IPS-20b (cell line): Measurements from ENCODE around the gene PKHD1.
"Not testable (repeated sequence)": the region's sequence is repeated elsewhere in the genome, so short reads cannot be mapped to it uniquely, and the experiment has no call there.

Experiments
- H3K27ac ChIP-seq: one replicate; pipeline ENCODE4 v1.5.1; 2013; ENCODE audit warnings: low read length
- H3K27me3 ChIP-seq: 2 replicates; pipeline ENCODE4 v1.6.1; 2013; ENCODE audit warnings: mild to moderate bottlenecking, low read length, inconsistent platforms; ENCODE audit not compliant: insufficient read depth
- H3K36me3 ChIP-seq: 2 replicates; pipeline ENCODE4 v1.6.1; 2013; ENCODE audit warnings: low read depth, mild to moderate bottlenecking, inconsistent platforms, low read length, moderate library complexity; ENCODE audit not compliant: insufficient read depth
- H3K4me1 ChIP-seq: 2 replicates; pipeline ENCODE4 v1.6.1; 2013; ENCODE audit warnings: mild to moderate bottlenecking, control low read depth, inconsistent platforms, low read length, moderate library complexity; ENCODE audit not compliant: insufficient read depth
- H3K4me3 ChIP-seq: 2 replicates; pipeline ENCODE4 v1.5.1; 2013; ENCODE audit warnings: mild to moderate bottlenecking, low read length, inconsistent platforms
- H3K9ac ChIP-seq: 2 replicates; pipeline ENCODE4 v1.6.1; 2013; ENCODE audit warnings: low read depth, mild to moderate bottlenecking, inconsistent platforms, low read length, moderate library complexity
- H3K9me3 ChIP-seq: 2 replicates; pipeline ENCODE4 v1.6.1; 2013; ENCODE audit warnings: mild to moderate bottlenecking, low read depth, low read length, inconsistent platforms; ENCODE audit not compliant: insufficient read depth

PKHD1 gene

GRCh38 chr6:51866867-51867266 is 220.5 kb downstream of the PKHD1 start:
- no peaks in the 10 kb centered on the region for H3K9me3 ChIP-seq
- H3K27ac ChIP-seq, result no peak overlapping the region
- H3K27me3 ChIP-seq, result no peaks in the 10 kb centered on the region
- no peak overlapping the region for H3K4me3 ChIP-seq
- peaks cover 7% of the 10 kb centered on the region; the same call in 1 of the 2 replicates for H3K4me1 ChIP-seq
- H3K9ac ChIP-seq, result no peak overlapping the region
- no peaks in the 10 kb centered on the region for H3K36me3 ChIP-seq

GRCh38 chr6:51865996-51866395 is 221.4 kb downstream of the PKHD1 start:
- Histone ChIP-seq H3K27ac (no peak overlapping the region), H3K4me1 (peaks cover 7% of the 10 kb centered on the region; the same call in 1 of the 2 replicates), H3K27me3 (no peaks in the 10 kb centered on the region), H3K9me3 (no peaks in the 10 kb centered on the region), H3K9ac (no peak overlapping the region), H3K4me3 (no peak overlapping the region), H3K36me3 (no peaks in the 10 kb centered on the region)

DNA sequence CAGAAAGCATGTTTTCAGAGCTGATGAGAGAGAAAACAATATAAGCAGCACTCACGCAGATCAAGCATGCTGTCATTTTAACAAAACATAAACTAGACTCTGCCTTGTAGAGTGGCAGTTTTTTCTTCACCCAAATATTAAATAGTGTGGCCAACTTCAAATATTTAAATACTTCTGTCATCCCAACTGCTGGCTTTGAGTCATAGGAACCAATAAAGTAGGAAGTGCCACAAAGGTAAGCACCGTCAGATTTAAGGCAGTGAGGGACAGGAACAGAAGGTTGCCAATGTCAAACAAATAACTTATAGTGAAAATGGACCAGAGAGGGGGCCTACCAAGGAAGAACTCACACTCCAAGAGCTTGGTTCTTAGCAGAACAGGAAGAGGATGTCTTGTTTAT is 222.2 kb downstream of the PKHD1 start:
- Histone ChIP-seq H3K36me3 (no peaks in the 10 kb centered on the region), H3K9ac (no peak overlapping the region), H3K4me1 (peaks cover 7% of the 10 kb centered on the region; the same call in 1 of the 2 replicates), H3K4me3 (no peak overlapping the region), H3K27ac (no peak overlapping the region), H3K27me3 (no peaks in the 10 kb centered on the region), H3K9me3 (no peaks in the 10 kb centered on the region)

GRCh38 chr6:51857134-51857533 is 230.3 kb downstream of the PKHD1 start:
- Histone ChIP-seq H3K36me3 (no peaks in the 10 kb centered on the region), H3K9me3 (peaks cover 5% of the 10 kb centered on the region), H3K4me1 (peaks cover 6% of the 10 kb centered on the region; the same call in 1 of the 2 replicates), H3K27me3 (no peaks in the 10 kb centered on the region), H3K9ac (no peak overlapping the region), H3K27ac (no peak overlapping the region), H3K4me3 (no peak overlapping the region)

DNA sequence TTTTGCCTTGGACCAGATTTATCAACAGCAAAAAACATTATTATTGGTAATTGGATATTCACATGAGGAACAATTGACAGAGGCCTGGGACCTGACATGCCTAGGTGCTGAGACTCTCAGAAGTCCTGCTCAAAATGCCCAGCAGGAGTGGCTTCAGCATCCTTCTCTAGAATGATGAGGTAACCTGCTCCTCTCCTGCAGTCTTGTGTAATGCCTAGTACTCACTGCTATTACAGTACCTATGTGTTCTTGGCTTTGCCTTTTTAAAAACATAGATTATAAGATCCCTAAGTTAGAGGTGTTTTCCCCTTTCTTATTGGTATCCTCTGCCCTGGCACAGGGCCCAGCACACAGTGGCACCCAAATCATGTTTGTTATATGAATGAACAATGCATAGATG is 230.9 kb downstream of the PKHD1 start:
- H3K36me3 ChIP-seq, result no peaks in the 10 kb centered on the region
- no peak overlapping the region for H3K9ac ChIP-seq
- H3K4me3 ChIP-seq, result no peak overlapping the region
- peaks cover 5% of the 10 kb centered on the region for H3K9me3 ChIP-seq
- no peaks in the 10 kb centered on the region for H3K27me3 ChIP-seq
- no peak overlapping the region for H3K27ac ChIP-seq
- peaks cover 6% of the 10 kb centered on the region; the same call in 1 of the 2 replicates for H3K4me1 ChIP-seq

DNA sequence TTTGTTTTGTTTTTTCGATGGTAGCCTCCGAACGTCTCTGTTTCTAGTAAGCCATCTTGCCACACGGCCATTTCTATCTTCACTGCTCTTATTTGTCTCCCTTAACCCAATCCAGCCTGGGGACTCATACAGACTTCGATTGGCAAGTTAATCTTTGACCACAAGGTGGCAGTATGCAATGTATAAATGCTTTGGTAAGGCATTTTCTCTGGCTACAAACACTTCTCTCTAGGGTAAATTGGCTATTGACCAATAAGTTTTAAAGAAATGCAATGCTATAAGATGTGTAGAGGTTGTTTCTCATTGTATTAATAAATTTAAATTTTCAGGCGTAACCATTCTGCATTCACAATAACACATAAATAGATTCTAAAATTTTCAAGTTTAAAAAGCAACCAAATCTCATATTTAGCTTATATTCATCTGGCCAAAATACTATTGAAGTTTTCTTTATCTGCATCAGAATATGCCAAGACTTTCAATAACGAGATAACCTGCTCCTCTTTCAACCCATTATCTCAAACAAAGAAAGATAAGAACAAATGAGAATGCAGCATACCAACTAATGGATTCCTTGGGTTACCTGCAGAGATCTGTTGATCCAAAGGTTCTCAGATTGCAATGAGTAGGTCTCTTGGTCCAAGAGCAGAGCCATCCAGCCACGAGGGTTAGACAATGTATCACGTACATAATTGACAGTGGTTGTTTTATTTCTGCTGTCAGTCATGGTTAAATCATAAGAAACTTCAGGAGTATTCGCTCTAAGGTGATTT is 231.9 kb downstream of the PKHD1 start:
- peaks cover 6% of the 10 kb centered on the region; the same call in 1 of the 2 replicates for H3K4me1 ChIP-seq

GRCh38 chr6:51854876-51855275 is 232.5 kb downstream of the PKHD1 start:
- Histone ChIP-seq H3K36me3 (no peaks in the 10 kb centered on the region), H3K9me3 (peaks cover 5% of the 10 kb centered on the region)

More for the DNA sequence above, 231.9 kb downstream of the PKHD1 start:
- Histone ChIP-seq H3K4me3 (no peak overlapping the region), H3K27me3 (no peaks in the 10 kb centered on the region), H3K9ac (no peak overlapping the region), H3K27ac (no peak overlapping the region), H3K36me3 (no peaks in the 10 kb centered on the region), H3K9me3 (peaks cover 5% of the 10 kb centered on the region)

GRCh38 chr6:51854347-51854746 is 233.1 kb downstream of the PKHD1 start:
- Histone ChIP-seq H3K9me3 (peaks cover 5% of the 10 kb centered on the region), H3K36me3 (no peaks in the 10 kb centered on the region), H3K27ac (no peak overlapping the region), H3K4me1 (peaks cover 6% of the 10 kb centered on the region; the same call in 1 of the 2 replicates), H3K9ac (no peak overlapping the region), H3K27me3 (no peaks in the 10 kb centered on the region), H3K4me3 (no peak overlapping the region)

More at GRCh38 chr6:51854876-51855275, 232.5 kb downstream of the PKHD1 start:
- Histone ChIP-seq H3K4me1 (peaks cover 6% of the 10 kb centered on the region; the same call in 1 of the 2 replicates), H3K4me3 (no peak overlapping the region), H3K27me3 (no peaks in the 10 kb centered on the region), H3K9ac (no peak overlapping the region), H3K27ac (no peak overlapping the region)

DNA sequence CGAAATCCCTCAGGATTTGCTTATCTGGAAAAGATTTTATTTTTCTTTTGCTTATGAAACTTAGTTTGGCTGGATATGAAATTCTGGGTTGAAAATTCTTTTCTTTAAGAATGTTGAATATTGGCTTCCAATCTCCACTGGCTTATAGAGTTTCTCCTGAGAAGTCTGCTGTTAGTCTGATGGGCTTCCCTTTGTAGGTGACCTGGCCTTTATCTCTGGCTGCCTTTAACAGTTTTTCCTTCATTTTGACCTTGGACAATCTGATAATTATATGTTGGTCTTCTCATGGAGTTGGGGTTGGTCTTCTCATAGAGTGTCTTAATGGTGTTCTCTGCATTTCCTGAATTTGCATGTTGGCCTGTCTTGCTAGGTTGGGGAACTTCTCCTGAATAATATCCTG is 234.3 kb downstream of the PKHD1 start:
- not testable (repeated sequence) for H3K36me3 ChIP-seq, H3K4me1 ChIP-seq, H3K27me3 ChIP-seq, H3K9me3 ChIP-seq, H3K9ac ChIP-seq, H3K4me3 ChIP-seq, H3K27ac ChIP-seq

DNA sequence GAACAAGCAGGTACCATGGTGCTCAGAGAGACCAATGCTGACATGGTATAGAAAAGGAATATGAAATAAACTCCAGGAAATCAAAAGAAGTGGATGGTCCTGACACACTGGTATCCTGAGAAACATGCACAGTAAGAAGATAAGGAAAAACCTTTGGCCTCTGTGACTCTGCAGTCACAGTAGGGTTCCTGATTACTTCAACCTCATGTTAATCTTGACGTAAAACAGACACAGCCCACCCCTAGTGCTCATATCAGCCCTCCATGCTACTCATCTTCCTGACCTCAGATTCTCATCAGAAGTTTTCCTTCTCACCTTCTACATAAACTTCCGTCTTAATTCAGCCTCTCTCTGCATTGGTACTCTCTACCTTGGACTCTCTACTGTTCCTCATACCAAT is 240.9 kb downstream of the PKHD1 start:
- H3K27ac ChIP-seq, result no peak overlapping the region
- H3K27me3 ChIP-seq, result no peaks in the 10 kb centered on the region
- H3K4me1 ChIP-seq, result peaks cover 9% of the 10 kb centered on the region; the same call in 1 of the 2 replicates
- no peak overlapping the region for H3K9ac ChIP-seq
- no peaks in the 10 kb centered on the region for H3K9me3 ChIP-seq
- H3K36me3 ChIP-seq, result no peaks in the 10 kb centered on the region
- no peak overlapping the region for H3K4me3 ChIP-seq

- Histone ChIP-seq H3K4me3 (no peak overlapping the region), H3K36me3 (no peaks in the 10 kb centered on the region), H3K27me3 (no peaks in the 10 kb centered on the region), H3K9me3 (no peaks in the 10 kb centered on the region), H3K27ac (no peak overlapping the region), H3K9ac (no peak overlapping the region), H3K4me1 (peaks cover 9% of the 10 kb centered on the region; the same call in 1 of the 2 replicates)
Measured at GRCh38 chr6:51844336-51844735, 243.1 kb downstream of the PKHD1 start.

DNA sequence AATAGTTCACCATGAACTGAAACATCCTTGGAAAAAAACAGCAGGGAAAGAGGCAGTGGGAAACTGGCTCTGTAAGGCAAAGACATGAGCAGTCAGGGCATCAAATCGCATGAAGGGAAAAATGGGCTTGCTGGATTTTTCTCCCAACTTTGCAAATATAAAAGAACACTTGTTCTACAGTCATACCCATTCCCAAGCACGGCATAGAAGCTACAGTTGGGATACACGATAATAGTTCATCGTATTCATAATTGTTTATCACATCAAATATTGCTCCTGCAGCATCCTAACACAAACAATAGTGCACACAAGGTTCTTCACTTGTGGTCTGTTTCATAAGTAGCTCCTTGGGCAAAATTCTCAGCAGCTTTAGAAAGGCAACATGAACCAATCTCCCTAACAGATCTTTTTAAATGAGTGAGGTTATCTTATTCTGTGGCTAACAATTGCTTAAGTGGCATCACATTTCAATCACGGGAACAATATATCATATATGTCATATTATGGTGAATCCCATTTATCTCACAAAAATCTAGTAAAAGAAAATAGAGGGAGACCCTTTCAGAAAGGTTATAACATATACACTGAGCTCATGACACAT is 243.9 kb downstream of the PKHD1 start:
- Histone ChIP-seq H3K27me3 (no peaks in the 10 kb centered on the region), H3K27ac (no peak overlapping the region), H3K9me3 (no peaks in the 10 kb centered on the region), H3K36me3 (no peaks in the 10 kb centered on the region), H3K4me3 (no peak overlapping the region), H3K9ac (no peak overlapping the region), H3K4me1 (peaks cover 9% of the 10 kb centered on the region; the same call in 1 of the 2 replicates)
